HG02678 (cell line): ENCODE data around the gene TARBP1.
"Not testable (repeated sequence)": the region's sequence is repeated elsewhere in the genome, so short reads cannot be mapped to it uniquely, and the experiment has no call there.

Source experiments
- ATAC-seq: cut with Tn5 transposase; IDR thresholded peaks from one replicate; pipeline ENCODE4 v1.9.1; 2021; ENCODE audit warnings: mild to moderate bottlenecking, moderate library complexity; ENCODE audit not compliant: unreplicated experiment

The TARBP1 gene

DNA sequence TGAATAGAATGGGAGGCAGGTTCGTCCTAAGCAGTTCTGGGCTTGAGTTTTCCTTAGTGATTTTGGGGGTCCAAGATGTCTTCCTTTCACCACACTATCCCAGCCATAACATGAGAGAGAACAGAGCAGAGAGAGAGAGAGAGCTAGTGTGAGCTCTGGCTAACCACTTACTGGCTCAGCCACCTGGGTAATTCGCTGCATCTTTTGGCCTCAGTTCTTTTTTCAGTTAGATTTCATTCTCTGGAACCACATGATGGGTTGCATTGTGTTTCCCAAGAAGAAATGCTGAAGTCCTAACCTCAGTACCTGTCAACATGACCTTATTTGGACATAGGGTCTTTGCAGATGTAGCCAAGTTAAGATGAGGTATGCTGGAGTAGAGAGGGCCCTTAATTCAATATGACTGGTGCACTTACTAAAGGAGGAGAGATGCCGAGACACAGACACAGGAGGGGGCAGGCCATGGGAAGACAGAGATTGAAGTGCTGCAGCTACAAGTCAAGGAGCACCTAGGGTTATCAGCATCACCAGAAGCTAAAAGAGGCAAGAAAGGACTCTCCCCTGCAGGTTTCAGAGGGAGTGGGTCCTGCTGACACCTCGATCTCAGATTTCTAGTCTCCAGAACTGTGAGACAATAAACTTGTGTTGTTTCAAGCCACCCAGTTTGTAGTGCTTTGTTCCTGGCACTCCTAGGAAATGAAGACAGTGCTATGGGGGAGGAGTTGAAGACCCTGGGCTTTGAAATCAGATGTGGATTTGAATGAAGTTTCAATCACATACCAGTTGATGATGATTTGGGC is 26.2 kb upstream of the TARBP1 start:
- no peak for ATAC-seq

DNA sequence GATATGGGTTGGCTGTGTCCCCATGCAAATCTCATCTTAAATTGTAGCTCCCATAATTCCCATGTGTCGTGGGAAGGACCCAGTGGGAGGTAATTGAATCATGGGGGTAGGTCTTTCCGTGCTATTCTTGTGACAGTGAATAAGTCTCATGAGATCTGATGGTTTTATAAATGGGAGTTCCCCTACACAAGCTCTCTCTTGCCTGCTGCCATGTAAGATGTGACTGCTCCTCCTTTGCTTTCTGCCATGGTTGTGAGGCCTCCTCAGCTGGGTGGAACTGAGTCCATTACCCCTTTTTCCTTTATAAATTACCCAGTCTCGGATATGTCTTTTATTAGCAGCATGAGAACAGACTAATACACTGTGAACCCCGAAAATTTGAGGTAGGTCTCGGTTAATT is 25.3 kb upstream of the TARBP1 start:
- not testable (repeated sequence) for ATAC-seq

DNA sequence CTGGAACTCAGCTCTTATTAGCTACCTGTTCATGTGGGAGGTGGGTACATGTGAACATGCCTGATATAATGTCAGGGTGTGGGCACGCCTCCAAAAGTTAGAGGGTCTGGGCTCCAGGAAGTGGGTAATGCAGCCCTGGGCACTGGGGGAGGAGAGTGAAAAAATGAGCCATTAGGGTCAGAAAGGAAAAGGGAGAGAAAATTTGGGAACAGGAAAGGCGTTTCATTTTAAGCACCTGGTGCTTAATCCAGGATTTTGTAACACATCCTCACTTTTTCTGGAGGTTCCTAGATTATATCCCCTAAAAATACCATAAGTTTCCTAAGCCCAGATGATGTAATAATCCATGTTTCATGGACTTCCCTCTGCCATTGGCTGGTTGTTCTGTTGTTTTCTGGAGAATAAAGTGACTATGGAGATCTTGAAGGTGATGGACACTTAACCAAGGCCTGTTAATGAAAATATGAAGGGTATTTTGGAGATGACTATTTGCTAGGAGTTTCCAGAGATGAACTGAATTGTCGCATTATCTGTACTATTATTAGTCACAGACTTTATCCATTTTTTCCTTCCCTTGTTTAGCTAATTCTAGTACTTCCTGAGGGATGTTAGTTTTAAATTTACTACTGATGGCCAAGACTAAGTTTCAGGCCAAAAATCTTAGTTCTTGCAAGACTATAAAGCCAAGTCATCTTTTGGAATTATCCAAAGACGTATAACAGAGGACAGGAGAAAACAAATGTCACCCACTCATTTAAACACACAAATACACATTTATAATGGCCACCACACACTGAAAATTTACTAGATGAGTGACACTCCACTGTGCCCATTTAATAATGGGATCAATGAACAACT is 24.4 kb upstream of the TARBP1 start:
- no peak for ATAC-seq

DNA sequence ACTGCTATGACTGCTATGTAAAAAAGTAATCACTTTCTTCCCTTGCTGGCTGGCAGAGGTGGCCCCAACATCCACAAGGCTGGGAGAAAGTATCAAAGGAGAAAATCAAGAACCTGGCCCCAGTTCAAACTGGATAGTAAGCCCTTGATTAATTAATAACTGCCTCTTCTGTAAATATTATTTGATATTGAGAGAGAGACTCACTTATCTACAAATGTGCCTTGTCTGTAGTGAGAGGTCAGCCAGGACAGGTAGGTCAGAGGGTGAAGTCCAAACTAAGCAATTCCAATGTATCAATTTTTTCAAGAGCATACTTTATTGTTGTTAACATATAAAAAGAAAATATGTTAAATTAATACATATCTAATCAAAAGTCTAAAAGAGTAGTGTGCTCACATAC is 23.8 kb upstream of the TARBP1 start:
- ATAC-seq = no peak

DNA sequence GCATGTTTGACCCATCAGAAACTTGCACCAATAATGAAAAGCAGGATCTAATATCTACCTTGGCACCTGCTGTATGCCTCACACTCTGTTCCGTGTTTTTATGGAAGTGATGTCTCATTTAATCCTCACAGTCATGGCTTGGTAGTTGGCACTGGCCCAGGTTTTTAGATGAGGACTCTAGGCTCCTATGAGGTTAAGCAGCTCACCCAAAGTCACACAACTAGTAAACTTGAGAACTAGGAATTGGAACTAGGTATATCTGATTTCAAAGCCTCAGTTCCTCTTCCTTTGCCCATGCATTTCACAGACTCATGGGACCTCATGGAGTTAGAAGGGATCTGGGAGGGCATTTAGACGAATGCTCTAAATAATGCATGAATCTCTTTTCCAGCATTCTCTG is 21.3 kb upstream of the TARBP1 start:
- no peak for ATAC-seq

DNA sequence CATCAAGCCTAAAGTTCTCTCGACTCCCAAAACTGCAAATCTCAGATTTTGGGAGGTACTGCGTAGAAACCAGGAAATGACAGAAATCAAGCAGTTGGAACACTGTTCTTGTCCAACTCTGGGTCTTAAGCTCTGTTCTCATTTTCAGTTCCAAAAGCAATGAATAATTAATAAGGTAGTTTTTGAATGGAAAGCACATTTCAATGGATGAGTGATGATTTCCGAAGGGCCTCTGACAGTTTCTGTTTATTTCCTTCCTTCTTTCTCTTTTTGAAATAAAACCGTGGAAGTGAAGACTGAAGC is 20.9 kb upstream of the TARBP1 start:
- ATAC-seq = no peak

DNA sequence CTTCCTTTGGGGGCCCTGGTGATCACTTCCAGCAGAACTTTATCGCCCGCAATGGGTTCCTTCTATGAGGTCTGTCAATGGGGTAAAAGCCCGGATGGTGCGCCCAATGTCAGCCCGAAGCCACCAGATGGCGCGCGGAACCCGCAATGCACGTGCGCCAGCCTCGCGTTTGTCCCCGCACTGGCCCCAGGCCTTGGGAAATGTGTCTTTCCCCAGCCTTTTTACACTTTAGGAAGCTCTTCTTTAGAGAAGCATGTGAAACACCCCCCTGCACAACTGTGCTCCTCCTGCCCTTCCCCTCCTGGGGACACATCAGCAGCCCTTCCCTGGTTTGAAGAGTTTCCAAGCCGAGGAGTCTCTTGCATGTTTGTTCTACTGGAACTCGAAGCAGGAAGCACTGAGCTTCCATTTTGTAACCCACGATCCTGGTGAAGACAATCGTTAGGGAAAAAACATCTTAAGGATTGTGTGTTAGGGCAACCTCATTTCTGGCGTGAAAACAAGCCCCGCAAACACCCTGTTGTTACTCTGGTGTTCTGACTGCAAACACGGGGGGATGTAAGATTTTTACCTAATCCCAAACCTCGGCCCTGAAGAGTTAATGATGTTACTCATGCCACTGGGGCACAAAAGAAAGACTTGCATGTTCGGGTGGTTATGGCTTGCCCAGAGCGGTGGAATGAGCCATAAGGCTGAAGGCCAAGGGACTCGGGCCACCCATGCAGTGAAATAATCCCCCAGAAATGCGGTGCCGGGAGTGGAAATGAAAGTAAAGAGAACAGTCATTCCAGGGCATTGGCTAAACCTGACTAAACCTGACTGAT is 20.4 kb upstream of the TARBP1 start:
- peak; percentile 61 for ATAC-seq

DNA sequence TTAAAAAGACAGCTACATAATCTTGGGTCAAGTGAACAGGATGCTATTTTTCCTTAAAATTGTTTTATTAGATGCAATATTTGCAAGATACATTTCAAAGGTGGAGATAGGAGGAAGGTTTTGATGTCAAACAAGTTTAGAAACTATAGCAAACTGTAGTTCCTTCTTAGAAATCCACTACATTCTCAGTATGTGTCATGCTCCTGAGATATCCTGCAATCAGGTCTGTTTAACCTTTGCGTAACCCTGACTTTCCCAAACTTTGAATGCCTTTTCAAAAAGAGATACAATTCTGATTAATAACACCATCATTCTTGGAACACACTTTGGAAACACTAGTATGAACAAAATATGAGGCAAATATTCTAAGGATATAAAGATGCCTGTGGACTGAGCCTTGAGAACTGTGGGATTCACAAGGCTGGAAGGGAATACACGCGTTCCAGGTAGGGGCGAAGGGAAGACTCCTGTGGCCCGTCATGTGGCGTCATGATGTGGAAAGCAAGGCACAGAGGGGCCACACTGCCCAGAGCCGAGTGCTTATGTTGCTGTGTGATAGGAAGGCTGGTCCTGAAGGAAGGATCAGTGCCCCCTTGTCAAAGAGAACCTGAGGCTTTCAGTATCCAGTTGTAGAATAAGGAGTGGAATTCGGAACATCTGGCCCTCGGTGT is 19.6 kb upstream of the TARBP1 start:
- no peak for ATAC-seq

DNA sequence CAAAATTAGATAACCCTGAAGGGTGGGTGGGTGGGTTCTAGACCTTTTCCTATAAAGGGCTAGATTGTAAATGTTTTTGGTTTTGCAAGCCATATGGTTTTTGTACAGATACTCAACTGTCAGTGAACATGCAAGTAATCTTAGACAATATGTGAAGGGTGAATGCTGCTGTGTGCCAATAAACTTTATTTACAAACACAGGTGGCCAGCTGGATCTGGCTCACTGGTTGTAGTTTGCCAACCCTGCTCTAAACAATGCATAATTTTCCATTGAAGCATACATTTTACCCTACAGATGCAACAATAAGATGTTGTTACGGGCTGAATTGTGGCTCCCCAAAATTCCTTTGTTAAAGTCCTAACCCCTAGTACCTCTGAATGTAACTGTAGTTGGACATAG is 18.6 kb upstream of the TARBP1 start:
- ATAC-seq = no peak

DNA sequence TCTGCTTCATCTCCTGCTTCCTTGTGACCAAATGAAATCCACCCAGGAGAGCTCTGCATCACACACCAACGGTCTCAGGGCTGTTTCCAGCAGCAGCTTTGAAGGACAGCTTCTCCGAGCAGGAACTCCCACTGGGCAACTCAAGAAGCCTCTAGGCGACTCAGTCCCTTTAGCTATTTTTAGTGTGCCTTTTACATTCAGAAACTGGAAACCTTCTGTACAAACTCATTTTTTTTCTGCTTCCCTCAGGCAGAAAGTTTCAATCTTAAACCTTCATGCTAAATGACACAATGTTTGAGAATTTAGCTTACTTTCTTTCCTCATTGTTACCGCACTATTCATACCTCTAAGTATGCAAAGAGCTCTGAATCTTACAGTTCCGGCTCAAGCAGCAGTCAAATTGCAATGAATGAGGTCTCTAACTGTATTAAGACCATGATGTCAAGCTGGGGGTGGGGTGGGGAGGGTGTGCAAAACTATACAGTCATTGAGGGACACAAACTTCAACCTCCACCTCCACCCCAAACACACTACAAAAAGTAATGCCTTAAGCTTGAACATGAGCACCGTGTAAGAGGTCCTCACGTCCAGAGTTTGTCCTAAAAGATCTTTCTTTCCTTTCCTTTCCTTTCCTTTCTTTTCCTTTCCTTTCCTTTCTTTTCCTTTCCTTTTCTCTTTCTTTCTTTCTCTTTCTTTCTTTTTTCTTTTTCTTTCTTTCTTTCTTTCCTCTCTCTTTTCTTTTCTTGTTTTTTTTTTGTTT is 16.4 kb upstream of the TARBP1 start:
- ATAC-seq = peak; percentile 51

DNA sequence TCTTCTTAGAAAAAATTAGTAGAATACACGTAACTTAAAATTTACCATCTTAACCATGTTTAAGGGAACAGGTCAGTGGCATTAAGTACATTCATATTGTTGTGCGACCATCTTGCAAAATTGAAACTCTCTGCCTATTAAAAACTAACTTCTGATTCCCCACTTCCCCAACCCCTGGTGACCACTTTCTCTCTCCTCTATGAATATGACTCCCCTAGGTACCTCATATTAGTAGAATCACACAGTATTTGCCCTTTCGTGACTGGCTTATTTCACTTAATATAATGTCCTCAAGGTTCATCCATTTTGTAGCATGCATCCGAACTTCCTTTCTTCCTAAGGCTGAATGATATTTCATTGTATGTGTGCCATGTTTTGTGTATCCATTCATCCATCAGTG is 15.1 kb upstream of the TARBP1 start:
- ATAC-seq = no peak

DNA sequence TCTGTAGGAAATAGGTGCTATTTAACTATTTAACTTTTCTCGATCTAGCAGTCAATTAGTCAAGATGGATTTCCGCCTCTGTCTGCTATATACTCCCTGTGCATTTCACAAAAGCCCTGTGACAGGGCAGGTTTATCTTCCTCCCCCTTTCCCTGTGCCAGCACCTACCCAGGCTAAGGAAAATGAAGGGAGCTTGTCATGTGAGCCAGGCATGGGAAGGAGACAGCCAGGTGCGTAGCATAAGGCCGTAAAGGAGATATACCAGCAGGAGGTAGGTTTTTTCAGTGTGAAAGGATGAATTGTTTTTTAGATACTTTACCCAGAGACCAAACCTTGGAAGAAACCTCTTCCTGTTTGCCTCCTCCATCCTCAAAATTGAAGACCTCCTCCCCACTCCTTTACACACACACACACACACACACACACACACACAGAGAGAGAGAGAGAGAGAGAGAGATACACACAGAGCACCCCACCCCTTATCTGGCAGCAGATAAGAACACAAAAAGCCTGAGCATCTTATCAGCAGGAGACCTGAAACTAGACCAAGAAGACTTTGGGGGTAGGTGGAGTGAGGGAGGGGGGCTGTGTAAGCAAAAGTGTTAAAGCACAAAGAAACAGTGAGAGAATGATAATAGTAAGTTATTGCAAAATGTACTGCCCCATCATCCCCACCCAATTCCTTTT is 12.0 kb upstream of the TARBP1 start:
- ATAC-seq = no peak

DNA sequence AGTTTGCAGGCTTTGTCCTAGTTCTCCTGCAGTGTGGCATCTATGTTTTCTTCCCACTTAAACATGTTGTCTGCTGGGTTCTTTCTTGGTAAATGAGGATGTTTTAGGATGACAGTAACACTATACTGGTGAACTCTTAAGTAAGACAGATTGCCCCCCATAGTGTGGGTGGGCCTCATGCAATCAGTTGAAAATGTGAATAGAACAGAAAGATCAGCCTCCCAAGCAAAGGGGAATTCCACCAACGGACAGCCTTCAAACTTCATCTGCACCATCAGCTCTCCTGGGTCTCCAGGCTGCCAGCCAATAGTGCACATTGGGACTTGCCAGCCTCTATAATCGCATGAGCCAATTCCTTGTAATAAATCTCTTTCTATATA is 10.7 kb upstream of the TARBP1 start:
- no peak for ATAC-seq

DNA sequence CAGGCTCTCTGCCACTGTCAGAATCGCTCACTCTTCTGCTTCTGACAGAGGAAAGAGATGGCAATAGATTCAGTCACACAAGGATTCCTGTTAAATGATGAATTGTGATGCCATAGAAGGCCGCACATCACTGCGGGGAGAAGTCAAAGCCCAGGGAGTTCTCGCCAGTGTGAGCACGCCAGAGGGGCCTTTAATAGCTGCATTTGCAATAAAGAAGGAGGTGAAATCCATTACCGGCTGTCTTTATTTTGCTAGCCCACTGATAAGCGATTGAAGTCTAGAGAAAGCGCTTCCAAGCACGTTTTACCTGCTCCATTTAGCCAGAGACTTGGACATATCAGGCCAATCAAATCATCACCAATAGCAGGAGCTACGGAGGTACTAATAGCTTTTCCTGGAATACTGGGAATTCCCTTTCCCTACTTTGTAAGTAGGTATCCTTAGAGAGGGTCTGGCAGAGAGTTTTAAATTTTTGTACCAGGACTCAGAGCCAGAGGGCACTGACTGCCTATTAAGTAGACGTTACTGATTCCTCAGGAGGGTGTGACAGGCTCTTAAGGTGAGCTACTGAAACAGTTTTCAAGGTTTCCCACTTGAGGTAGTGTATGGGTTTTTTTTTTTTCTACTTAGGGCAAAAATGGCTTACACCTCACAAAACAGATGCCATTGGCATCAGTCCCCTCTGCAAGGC is 10.2 kb upstream of the TARBP1 start:
- no peak for ATAC-seq

DNA sequence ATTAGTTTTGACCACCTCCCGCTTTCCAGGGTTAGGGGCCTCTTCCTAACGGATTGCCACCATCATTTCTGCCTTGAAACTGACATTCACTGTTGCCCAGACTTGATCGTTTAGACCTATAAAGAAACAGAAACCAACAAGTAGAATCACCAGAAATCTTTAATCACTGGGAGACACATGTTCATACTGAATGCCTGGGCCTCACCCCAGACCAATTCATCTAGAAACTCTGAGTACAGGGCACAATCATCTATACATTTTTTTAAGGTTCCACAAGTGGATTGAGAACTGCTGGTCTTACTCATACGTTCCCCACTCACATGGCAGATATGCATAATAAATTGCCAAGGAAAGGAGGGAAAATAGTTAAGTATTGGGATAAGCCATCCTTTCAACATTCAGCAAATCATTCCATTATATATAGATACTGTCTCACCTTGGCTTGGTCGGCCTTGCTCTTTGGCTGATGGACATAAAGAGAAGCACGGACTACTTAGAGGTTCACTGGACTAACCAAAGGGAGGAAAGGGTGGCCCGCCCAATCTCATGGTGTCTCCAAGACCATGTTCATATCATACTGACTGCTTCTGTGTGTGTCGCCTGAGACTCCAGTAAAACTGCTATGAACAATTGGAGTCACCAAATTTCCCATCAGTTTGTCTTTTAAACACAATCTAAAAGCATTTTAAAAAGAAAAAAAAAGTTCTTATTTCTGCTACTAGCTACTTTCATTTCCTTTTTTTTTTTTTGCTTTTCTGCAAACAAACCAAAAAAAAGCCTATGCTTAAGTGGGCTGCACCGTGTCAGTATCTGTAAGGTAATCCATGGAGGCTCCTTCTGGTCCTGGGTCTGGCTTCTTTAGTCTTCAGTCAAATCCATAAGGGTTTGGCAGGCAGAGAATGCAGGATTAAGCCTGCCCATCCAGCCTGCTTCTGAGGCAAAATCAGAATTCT is 9.4 kb upstream of the TARBP1 start:
- ATAC-seq = peak; percentile 51

DNA sequence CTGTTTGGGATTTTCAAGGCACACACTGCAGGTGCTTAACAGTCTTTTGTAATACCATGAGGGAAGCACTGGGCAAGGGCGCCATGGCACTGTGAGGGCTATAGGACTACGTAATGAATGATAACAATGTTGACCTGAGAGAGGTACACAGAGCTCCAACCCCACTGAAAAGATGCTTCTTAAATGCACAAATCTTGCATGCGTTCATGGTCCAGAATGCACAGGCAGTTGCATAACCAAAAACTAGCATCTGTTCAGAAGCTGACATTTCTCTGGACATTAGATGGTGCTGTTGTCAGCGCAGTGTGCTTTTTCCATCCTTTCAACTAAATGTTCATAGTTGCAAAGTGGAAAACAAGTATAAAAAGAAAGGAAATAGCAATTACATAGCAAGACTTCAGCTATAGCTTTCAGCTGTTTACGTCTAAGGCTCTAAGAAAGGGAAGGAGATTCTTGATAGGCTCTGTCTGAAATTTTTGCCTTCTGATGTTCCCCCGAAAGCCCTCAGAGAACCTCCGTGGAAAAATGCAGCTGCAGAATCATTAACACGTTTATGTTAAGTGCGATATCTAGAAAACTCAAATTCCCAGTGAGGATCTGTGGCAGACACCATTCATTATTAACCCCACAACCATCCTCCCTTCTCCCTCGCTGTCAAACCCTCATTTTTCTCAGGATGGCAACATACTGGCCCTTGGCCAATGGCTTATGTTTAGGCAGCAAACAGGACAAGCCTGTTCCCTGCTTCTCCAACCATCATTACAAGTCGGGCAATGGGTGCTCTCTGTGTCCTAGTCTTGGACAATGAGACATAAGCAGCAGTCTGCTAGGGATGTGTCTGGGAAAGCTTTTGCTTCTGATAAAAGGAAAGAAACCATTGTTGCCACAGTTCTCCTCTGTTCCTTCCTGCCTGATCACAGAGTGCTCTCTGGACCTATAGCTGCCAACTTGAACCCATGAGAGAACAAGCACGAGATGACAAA is 8.2 kb upstream of the TARBP1 start:
- ATAC-seq = no peak
